Medulla oblongata (tissue), 1 donor: ENCODE measurements around the gene EPHB1.

Experiments used
- DNase-seq: peaks from one replicate; pipeline ENCODE4 v3.0.0-alpha.2; 2015; ENCODE audit errors: extremely low spot score

Gene EPHB1

DNA sequence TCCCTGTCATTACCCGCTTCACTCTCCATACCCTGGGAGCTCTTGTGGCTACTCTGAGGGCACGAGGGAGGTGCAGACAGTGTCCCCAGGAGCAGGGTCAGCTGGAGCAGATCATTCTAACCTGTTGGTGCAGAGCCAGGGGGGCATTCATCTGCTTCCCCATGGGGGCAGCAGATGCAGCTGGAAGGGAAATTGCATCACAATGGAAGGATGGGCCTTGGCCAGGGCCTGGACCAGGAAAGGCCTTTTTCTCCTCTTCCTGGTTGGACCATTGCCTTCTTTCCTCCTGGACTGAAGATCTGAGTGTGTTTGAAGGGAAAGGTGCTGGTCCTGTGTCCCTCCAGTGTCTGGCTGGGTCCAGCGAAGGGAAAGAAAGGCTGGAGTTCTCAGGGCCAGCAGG, 55.7 kb downstream of the EPHB1 start:
- DNase-seq: no peak

- DNase-seq: no peak
Measured at GRCh38 chr3:134852132-134852531, 57.1 kb downstream of the EPHB1 start.

- DNase-seq: peak; percentile 74
Measured at GRCh38 chr3:134852893-134853351, 57.9 kb downstream of the EPHB1 start.

DNA sequence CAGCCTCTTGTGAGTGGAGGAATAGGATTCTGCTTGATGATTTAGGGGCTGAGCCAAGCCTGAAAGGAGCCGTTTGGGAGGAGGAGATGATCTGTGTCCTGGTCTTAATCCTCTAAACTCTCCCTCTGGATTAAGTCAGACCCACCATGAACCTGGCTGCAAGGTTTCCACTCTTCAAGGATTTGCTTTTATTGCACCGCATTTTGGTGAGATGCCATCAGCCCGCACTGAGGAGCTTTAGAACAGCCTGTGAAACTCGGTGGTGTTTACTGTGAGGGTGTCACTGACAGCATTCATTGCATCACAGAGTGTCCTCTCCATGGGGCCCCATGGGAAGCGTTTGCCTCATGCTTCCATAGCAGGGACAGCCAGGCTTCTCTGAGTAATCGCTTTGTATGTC, 59.2 kb downstream of the EPHB1 start:
- DNase-seq: no peak

DNA sequence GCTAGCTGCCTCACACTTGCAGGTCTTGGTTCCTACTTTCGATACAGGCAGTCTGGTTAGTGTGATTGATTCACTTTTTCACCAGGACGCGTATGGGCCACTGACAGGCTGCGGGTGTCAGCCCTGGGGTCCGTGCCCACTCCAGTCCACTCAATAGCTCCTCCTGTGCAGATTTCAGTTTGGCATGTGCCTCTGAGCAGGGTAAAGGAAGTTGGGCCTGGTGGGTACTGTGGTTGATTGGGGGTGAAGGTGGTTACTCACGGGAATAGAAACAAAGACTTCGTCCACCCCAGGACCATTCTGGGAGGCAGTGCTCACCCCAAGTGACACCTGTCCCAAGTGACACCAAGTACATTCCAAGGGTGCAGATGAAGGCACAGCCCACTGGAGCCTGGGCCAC, 62.3 kb downstream of the EPHB1 start:
- peak; percentile 25 for DNase-seq

DNA sequence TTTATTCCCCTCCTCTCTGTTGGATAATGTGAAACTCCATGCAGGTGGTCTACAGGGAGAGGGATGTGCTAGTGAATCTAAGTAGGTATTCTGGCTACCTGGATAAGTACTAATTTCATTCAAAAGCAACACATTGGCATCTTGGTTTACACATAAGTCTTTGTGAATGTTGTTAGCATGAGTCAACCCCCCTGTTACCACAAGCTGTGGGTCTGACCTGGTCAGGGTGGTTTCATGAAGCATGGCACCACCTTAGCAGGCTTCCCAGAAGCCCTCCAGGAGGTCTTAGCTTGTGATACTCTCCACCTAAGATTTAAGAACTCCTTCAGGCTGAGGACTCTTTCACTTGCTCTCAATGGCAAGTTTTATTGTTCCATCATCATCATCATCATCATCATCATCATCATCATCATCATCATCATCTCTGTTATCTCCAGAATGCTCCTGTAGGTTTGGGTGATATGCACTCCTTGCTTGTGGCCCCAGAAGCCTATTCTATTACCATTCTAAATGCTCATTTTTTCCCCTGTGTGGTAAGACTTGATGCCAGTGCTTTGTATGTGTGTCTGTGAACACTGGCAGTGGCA, 62.8 kb downstream of the EPHB1 start:
- DNase-seq: no peak

- no peak for DNase-seq
Measured at GRCh38 chr3:134858441-134859035, 63.5 kb downstream of the EPHB1 start.

GRCh38 chr3:134859341-134859740, 64.3 kb downstream of the EPHB1 start:
- DNase-seq: no peak

GRCh38 chr3:134860141-134860540, 65.1 kb downstream of the EPHB1 start:
- DNase-seq: no peak

- DNase-seq: no peak
Measured at GRCh38 chr3:134863915-134864314, 68.9 kb downstream of the EPHB1 start.

DNA sequence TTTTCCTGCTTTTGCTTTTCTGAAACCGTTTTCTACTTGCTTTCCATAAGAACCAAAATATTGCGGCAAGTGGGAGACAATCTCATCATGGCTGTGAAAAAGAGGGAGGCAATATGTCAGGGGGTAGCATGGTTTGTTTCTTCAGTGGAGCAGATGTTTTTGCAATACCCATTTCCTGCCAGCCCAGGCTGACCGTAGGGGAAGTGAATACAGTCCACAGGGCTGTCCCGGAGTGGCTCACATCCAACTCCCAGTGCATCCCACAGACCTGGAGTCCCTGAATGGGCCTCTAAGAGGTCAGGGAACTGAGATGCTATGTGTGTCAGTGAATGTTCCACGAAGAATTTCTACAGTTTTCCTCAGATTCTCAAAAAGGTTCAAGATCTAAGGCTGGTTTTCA, 69.6 kb downstream of the EPHB1 start:
- DNase-seq: peak; percentile 37

DNA sequence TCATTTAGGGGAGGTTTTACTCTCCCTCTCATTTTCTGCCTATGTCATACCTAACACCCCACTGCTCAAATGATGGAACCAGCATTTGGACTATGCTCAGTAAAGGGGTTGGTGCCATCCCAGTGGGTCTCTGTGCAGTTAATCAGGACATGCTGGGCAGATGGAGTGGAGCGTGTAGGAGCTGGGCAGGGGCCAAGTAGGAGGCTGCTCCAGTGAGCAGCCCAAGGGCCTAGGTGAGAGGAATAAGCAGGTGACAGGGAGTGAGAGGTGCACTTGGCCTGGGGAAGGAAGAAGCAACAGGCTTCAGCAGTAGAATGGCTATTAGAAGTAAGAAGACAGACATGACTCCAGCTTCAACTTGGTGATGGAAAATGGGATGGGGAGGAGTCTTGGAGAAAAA, 72.2 kb downstream of the EPHB1 start:
- no peak for DNase-seq

- DNase-seq: no peak
Measured at GRCh38 chr3:134869153-134869726, 74.2 kb downstream of the EPHB1 start.

DNA sequence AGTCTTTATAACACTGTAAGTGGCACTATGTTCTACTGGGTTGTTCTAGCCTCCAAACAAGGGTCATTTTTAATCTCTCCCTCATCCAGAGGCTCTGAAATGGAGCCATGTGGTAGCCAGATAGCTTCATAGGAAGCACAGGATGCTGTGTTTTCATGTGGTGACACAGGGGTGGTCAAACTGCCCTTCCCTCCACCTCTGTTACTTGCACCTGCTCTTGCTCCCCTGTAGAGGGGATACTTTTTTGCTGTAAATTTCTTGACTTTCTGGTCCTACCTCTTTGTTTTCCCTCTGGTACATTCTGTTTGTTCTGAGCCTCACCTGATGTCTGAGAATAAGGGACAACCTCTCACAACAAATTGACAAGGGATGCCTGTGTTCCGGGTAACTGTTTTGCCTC, 76.8 kb downstream of the EPHB1 start:
- no peak for DNase-seq

GRCh38 chr3:134872440-134873388, 77.7 kb downstream of the EPHB1 start:
- no peak for DNase-seq

DNA sequence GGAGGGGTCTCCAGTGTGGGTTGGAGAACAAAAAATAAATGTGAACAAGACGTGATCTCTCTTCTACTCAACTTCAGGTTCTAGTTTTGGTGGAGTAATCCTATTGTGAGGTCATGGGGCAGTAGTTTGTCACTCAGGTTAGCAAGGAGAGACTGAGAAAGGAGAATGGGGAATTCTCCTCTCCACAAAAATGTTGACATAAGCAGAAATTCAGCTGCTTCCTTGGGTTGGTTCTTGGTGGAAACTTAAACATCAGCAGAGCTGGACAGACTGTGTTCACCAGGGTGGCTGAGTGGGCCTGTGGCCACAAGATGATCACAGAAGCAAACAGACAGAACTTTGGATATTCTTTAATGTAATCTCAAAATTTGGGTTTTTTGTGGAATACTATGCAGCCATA, 78.7 kb downstream of the EPHB1 start:
- DNase-seq: no peak

DNA sequence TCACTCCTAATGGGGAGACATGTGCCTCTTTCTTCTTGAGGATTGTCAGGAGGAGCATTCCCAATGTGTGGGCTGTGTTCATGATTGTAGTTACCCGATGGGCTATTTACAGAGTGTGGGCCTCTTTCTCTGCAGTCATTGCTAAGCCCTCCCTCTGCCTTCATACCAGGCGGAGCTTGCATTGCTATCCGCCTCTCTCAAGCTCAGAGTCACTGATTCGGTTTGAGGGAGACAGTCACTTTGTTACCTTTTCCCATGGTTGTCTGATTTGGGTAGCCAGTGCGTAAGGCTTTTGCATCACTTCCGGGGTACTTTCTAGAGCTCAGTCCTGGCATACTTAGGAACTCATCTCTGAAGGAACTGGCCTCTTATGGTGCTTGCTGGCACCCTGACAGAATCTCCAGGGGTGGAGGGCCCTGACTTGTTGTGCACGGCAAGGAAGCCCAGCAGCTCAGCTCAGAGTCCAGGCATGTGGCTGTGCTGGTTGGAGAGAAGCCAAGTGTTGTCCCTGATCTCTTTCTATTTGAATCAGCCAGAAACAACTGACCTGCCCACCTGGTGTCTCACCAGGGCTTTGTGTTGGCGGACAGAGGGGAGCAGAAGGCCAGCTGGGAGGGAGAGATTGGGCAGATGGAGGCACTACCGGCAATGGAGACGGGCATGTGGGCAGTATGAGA, 79.8 kb downstream of the EPHB1 start:
- no peak for DNase-seq

- DNase-seq: no peak
Measured at GRCh38 chr3:134876836-134877235, 81.8 kb downstream of the EPHB1 start.

DNA sequence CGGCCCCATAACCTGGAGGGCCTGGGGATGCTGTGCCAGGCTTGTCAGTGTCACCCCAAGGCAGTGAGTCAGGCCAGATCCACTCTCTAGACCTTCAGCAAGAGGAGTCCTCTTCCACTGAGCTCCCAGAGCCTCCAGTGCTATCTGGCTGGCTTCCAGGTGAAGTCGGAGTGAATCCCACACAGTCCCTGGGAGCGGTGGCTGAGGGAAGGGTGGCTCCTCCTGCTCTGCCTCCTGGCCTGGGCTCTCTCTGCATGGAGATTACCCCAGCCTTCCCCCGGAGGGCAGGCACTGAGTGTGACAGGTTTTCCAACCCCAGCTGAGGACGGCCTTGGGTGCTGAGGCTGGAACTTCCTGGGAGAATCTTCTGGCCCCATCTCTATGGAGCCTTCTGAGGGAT, 82.7 kb downstream of the EPHB1 start:
- no peak for DNase-seq

GRCh38 chr3:134879990-134880389, 84.9 kb downstream of the EPHB1 start:
- peak; percentile 62 for DNase-seq

GRCh38 chr3:134880431-134880830, 85.4 kb downstream of the EPHB1 start:
- no peak for DNase-seq

DNA sequence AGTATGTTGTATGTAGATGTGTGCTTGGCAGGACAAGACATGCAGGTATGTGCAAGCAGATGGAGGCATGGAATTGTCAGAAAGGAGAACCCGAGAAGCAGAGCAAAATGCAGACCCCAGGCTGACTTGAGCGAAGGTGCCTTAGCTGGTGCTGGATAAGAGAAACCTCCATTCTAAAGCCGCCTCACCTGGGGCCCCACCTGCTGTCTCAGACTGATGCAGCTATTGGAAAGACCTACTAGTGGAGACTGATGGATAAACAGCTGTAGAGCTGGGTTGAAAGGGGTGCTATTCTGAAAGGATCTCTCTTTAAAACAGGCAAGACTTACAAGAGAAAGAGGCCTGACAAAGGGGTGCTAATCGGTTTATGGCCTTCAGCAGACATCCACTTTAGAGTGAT, 86.2 kb downstream of the EPHB1 start:
- DNase-seq: no peak
